Neural cell (in vitro differentiated cells): Measurements from ENCODE around the gene ATF7IP2. TPM values are rescaled to one million over a fixed set of nuclear protein-coding genes. Genes with fewer than 3 reads are reported as not detected.

Experiments
- H2AFZ ChIP-seq: fragments of 200-600, 300-800 bp; sonication (generic), shearing (Covaris generic); 2 replicates; pipeline ENCODE4 v1.6.0; 2014; ENCODE audit warnings: low read depth, mild to moderate bottlenecking, antibody characterized with exemption, low read length, moderate library complexity
- H3F3A ChIP-seq: fragments of 200-600 bp; shearing (Covaris generic); 2 replicates; pipeline ENCODE4 v1.6.1; 2016; ENCODE audit warnings: mild to moderate bottlenecking, moderate library complexity, mixed read lengths, antibody characterized with exemption, low read length; ENCODE audit not compliant: insufficient read depth, poor library complexity, severe bottlenecking
- H3K27ac ChIP-seq: fragments of 200-600, 300-800 bp; sonication (generic), shearing (Covaris generic); 2 replicates; pipeline ENCODE4 v1.5.1; 2014; ENCODE audit warnings: mild to moderate bottlenecking, low read length, moderate library complexity
- H3K27me3 ChIP-seq: fragments of 300-800, 200-600 bp; sonication (generic), shearing (Covaris generic); 2 replicates; pipeline ENCODE4 v1.6.0; 2014; ENCODE audit warnings: mild to moderate bottlenecking, low read depth, low read length, moderate library complexity; ENCODE audit not compliant: insufficient read depth
- H3K36me3 ChIP-seq: fragments of 300-800, 200-600 bp; sonication (generic), shearing (Covaris generic); 2 replicates; pipeline ENCODE4 v1.5.1; 2014; ENCODE audit warnings: mild to moderate bottlenecking, antibody characterized with exemption, low read length, moderate library complexity; ENCODE audit not compliant: insufficient read depth
- H3K4me2 ChIP-seq: fragments of 300-800, 200-600 bp; sonication (generic), shearing (Covaris generic); 2 replicates; pipeline ENCODE4 v1.6.0; 2014; ENCODE audit warnings: mild to moderate bottlenecking, low read length
- H3K4me3 ChIP-seq: fragments of 300-800, 200-600 bp; sonication (generic), shearing (Covaris generic); 2 replicates; pipeline ENCODE4 v1.5.1; 2014; ENCODE audit warnings: mild to moderate bottlenecking, low read length, moderate library complexity
- H3K79me2 ChIP-seq: fragments of 200-600 bp; shearing (Covaris generic); replicated peaks from 2 replicates; pipeline ENCODE4 v1.6.0; 2014; ENCODE audit warnings: mild to moderate bottlenecking, low read length, moderate library complexity; ENCODE audit not compliant: insufficient read depth
- H3K9ac ChIP-seq: fragments of 300-800, 200-600 bp; sonication (generic), shearing (Covaris generic); 2 replicates; pipeline ENCODE4 v1.6.1; 2016; ENCODE audit warnings: mild to moderate bottlenecking, low read length, mixed read lengths
- H3K9me2 ChIP-seq: fragments of 200-600 bp; shearing (Covaris generic); 2 replicates; pipeline ENCODE4 v1.6.1; 2016; ENCODE audit warnings: mild to moderate bottlenecking, low read length, mixed read lengths; ENCODE audit not compliant: insufficient read depth
- H3K9me3 ChIP-seq: fragments of 200-600, 300-800 bp; sonication (generic), shearing (Covaris generic); 2 replicates; pipeline ENCODE4 v1.6.1; 2016; ENCODE audit warnings: mild to moderate bottlenecking, mixed run types, low read length, moderate library complexity, mixed read lengths
- H4K20me1 ChIP-seq: fragments of 200-600 bp; shearing (Covaris generic); 2 replicates; pipeline ENCODE4 v1.6.1; 2016; ENCODE audit warnings: mild to moderate bottlenecking, mixed run types; ENCODE audit not compliant: insufficient read depth
- CTCF ChIP-seq: fragments of 450-650 bp; IDR thresholded peaks from 2 replicates; pipeline ENCODE4 v1.5.1; 2014; ENCODE audit warnings: antibody characterized with exemption, mild to moderate bottlenecking, moderate library complexity; ENCODE audit not compliant: poor library complexity, severe bottlenecking
- EP300 ChIP-seq: fragments of 450-650 bp; conservative IDR thresholded peaks from 2 replicates; pipeline ENCODE4 v1.6.1; 2014; ENCODE audit warnings: antibody characterized with exemption, mild to moderate bottlenecking, moderate library complexity; ENCODE audit not compliant: poor library complexity, severe bottlenecking
- EZH2 ChIP-seq: fragments of 200-600, 300-800 bp; shearing (Covaris generic), sonication (generic); IDR thresholded peaks from 2 replicates; pipeline ENCODE4 v1.6.1; 2014; ENCODE audit warnings: antibody characterized with exemption, low read length, borderline replicate concordance, mild to moderate bottlenecking; ENCODE audit not compliant: insufficient read depth, poor library complexity, severe bottlenecking
- MXI1 ChIP-seq: fragments of 450-650 bp; conservative IDR thresholded peaks from 2 replicates; pipeline ENCODE4 v1.6.1; 2014; ENCODE audit warnings: antibody characterized with exemption, mild to moderate bottlenecking; ENCODE audit not compliant: poor library complexity, severe bottlenecking
- POLR2AphosphoS5 ChIP-seq: IDR thresholded peaks from 2 replicates; pipeline ENCODE4 v1.6.1; 2012
- RAD21 ChIP-seq: fragments of 450-650 bp; conservative IDR thresholded peaks from 2 replicates; pipeline ENCODE4 v1.6.1; 2014; ENCODE audit warnings: antibody characterized with exemption, mild to moderate bottlenecking, moderate library complexity
- REST ChIP-seq: IDR thresholded peaks from 2 replicates; pipeline ENCODE4 v1.6.1; 2012; ENCODE audit warnings: borderline replicate concordance
- SMC3 ChIP-seq: fragments of 450-650 bp; conservative IDR thresholded peaks from 2 replicates; pipeline ENCODE4 v1.6.1; 2014; ENCODE audit warnings: antibody characterized with exemption, mild to moderate bottlenecking, moderate library complexity; ENCODE audit not compliant: poor library complexity
- TAF1 ChIP-seq: IDR thresholded peaks from 2 replicates; pipeline ENCODE4 v1.6.1; 2012; ENCODE audit warnings: low read depth
- polyA plus RNA-seq: library from polyadenylated mRNA; depleted of rRNA; stranded (reverse); fragments of >200 nt; gene quantifications from 2 replicates; pipeline ENCODE4 v1.2.3, GENCODE V29; 2014

The ATF7IP2 gene
- polyA plus RNA-seq, 1 donor from 2014 or later, result 20.9 TPM

GRCh38 chr16:10490141-10490540 lies 104.3 kb downstream of the ATF7IP2 start:
- TF ChIP-seq EZH2 (no peak), CTCF (no peak), TAF1 (no peak), REST (no peak), MXI1 (no peak), POLR2AphosphoS5 (no peak), EP300 (no peak), SMC3 (no peak), RAD21 (no peak)
- no peaks in the 10 kb centered on the region for H3K27me3 ChIP-seq
- H3K36me3 ChIP-seq, result no peaks in the 10 kb centered on the region
- H3K4me2 ChIP-seq, result no peak overlapping the region
- H3K9me2 ChIP-seq, result no peaks in the 10 kb centered on the region
- no peaks in the 10 kb centered on the region for H3K9me3 ChIP-seq
- no peaks in the 10 kb centered on the region for H4K20me1 ChIP-seq
- no peaks in the 10 kb centered on the region for H3K79me2 ChIP-seq
- no peak overlapping the region for H2AFZ ChIP-seq
- no peak overlapping the region for H3K9ac ChIP-seq
- no peak overlapping the region for H3K27ac ChIP-seq
- H3K4me3 ChIP-seq, result no peak overlapping the region
- no peaks in the 10 kb centered on the region for H3F3A ChIP-seq

- Histone ChIP-seq H3K36me3 (no peaks in the 10 kb centered on the region), H3K4me2 (no peak overlapping the region), H3K4me3 (no peak overlapping the region), H2AFZ (no peak overlapping the region), H3F3A (no peaks in the 10 kb centered on the region), H3K9me3 (no peaks in the 10 kb centered on the region), H3K9ac (no peak overlapping the region), H3K27me3 (no peaks in the 10 kb centered on the region), H3K9me2 (no peaks in the 10 kb centered on the region), H4K20me1 (no peaks in the 10 kb centered on the region), H3K79me2 (no peaks in the 10 kb centered on the region), H3K27ac (no peak overlapping the region)
- TF ChIP-seq EP300 (no peak), POLR2AphosphoS5 (no peak), RAD21 (no peak), EZH2 (no peak), MXI1 (no peak), REST (no peak), TAF1 (no peak), CTCF (no peak), SMC3 (no peak)
Measured at GRCh38 chr16:10493276-10493675, 107.4 kb downstream of the ATF7IP2 start.
